ENCODE results near the gene UGT2A1.
"Not testable (repeated sequence)": the region's sequence is repeated elsewhere in the genome, so short reads cannot be mapped to it uniquely, and the experiment has no call there.

Gene UGT2A1

GRCh38 chr4:69653147-69653546 is at the start of gene UGT2A1:
Gene UGT2A1 (minus strand): TSS chr4:69653247. CDS start chr4:69647644, 5,603 bp downstream.
- DNase-seq (ENCODE audit: low read depth): no peak

GRCh38 chr4:69702201-69702600 is 49.2 kb upstream of the UGT2A1 start:
- DNase-seq (ENCODE audit: low read depth): no peak

GRCh38 chr4:69701696-69702095 is 48.6 kb upstream of the UGT2A1 start:
- DNase-seq (ENCODE audit: low read depth): no peak

- no peak for DNase-seq (ENCODE audit: low read depth)
Measured at GRCh38 chr4:69697536-69698242, 44.6 kb upstream of the UGT2A1 start.

- DNase-seq (ENCODE audit: low read depth): no peak
Measured at GRCh38 chr4:69689599-69689998, 36.6 kb upstream of the UGT2A1 start.

GRCh38 chr4:69684804-69685203 is 31.8 kb upstream of the UGT2A1 start:
- no peak for DNase-seq (ENCODE audit: low read depth)

GRCh38 chr4:69668680-69669079 is 15.6 kb upstream of the UGT2A1 start:
- DNase-seq (ENCODE audit: low read depth): no peak

GRCh38 chr4:69664009-69664408 is 11.0 kb upstream of the UGT2A1 start:
- DNase-seq (ENCODE audit: low read depth): not testable (repeated sequence)

GRCh38 chr4:69661130-69661803 is 8.2 kb upstream of the UGT2A1 start:
- DNase-seq (ENCODE audit: low read depth): not testable (repeated sequence)

GRCh38 chr4:69658133-69658532 is 5.1 kb upstream of the UGT2A1 start:
- DNase-seq (ENCODE audit: low read depth): no peak

GRCh38 chr4:69656653-69657158 is 3.7 kb upstream of the UGT2A1 start:
- no peak for DNase-seq (ENCODE audit: low read depth)

- no peak for DNase-seq (ENCODE audit: low read depth)
Measured at GRCh38 chr4:69650872-69651271, 2.2 kb downstream of the UGT2A1 start.

- no peak for DNase-seq (ENCODE audit: low read depth)
Measured at GRCh38 chr4:69649629-69650028, 3.4 kb downstream of the UGT2A1 start.

GRCh38 chr4:69649207-69649606 is 3.8 kb downstream of the UGT2A1 start:
- no peak for DNase-seq (ENCODE audit: low read depth)

GRCh38 chr4:69642961-69643360 is 10.1 kb downstream of the UGT2A1 start:
- no peak for DNase-seq (ENCODE audit: low read depth)

- no peak for DNase-seq (ENCODE audit: low read depth)
Measured at GRCh38 chr4:69640289-69640688, 12.8 kb downstream of the UGT2A1 start.

- DNase-seq (ENCODE audit: low read depth): no peak
Measured at GRCh38 chr4:69639542-69639941, 13.5 kb downstream of the UGT2A1 start, which contains the start of gene UGT2A2. Gene UGT2A2 (minus strand): TSS chr4:69639642. CDS start chr4:69639640, 2 bp downstream.

- DNase-seq (ENCODE audit: low read depth): peak; percentile 20
Measured at GRCh38 chr4:69617083-69617694, 35.9 kb downstream of the UGT2A1 start.

GRCh38 chr4:69610484-69610883 is 42.6 kb downstream of the UGT2A1 start:
- DNase-seq (ENCODE audit: low read depth): no peak

GRCh38 chr4:69601065-69601464 is 52.0 kb downstream of the UGT2A1 start:
- no peak for DNase-seq (ENCODE audit: low read depth)

- no peak for DNase-seq (ENCODE audit: low read depth)
Measured at GRCh38 chr4:69600013-69600412, 53.0 kb downstream of the UGT2A1 start.

GRCh38 chr4:69594382-69594781 is 58.7 kb downstream of the UGT2A1 start:
- DNase-seq (ENCODE audit: low read depth): no peak

GRCh38 chr4:69591364-69591763 is 61.7 kb downstream of the UGT2A1 start:
- DNase-seq (ENCODE audit: low read depth): no peak

Data from HS-5 (cell line).